Measurements from ENCODE around the gene GCLC. TPM values are rescaled to one million over a fixed set of nuclear protein-coding genes. Genes with fewer than 3 reads are reported as not detected.

Gene GCLC
- total RNA-seq, 1 donor from 2014 or later, result 26.0 TPM

DNA sequence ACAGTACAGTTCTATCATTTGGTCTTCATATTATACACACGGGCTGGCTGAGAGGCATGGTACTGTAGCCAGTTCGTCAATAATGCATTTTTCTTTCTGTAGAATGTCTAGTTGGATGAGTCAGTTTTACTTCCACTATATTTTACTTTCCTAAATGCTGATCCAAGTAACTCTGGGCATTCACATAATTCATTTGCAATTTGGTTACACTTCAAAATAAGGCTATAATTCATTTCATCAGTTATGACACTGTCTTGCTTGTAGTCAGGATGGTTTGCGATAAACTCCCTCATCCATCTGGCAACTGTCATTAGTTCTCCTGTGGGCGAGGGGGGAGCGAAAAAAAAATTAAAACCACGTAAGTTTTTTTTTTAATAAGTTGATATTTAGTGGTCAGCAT lies 46.3 kb downstream of the GCLC start:
- Histone ChIP-seq H3K9ac (no peak overlapping the region), H3K79me2 (ENCODE audit: low read depth) (no peaks in the 10 kb centered on the region), H3K36me3 (peaks cover 4% of the 10 kb centered on the region), H2AFZ (replicated peaks) (no peak overlapping the region), H3K27ac (no peak overlapping the region), H4K20me1 (ENCODE audit: low read depth) (no peaks in the 10 kb centered on the region), H3F3A (ENCODE audit: low read depth) (peaks cover 2% of the 10 kb centered on the region), H3K4me3 (no peak overlapping the region), H3K27me3 (no peaks in the 10 kb centered on the region), H3K9me3 (ENCODE audit: low read depth) (no peaks in the 10 kb centered on the region), H3K4me2 (no peak overlapping the region), H3K4me1 (no peaks in the 10 kb centered on the region)
- H3K4me1 Mint-ChIP-seq, result peaks cover 3% of the 10 kb centered on the region
- H3K4me3 Mint-ChIP-seq, result no peak overlapping the region
- H3K9me3 Mint-ChIP-seq, result no peaks in the 10 kb centered on the region
- no peaks in the 10 kb centered on the region for H3K27me3 Mint-ChIP-seq (ENCODE audit: insufficient read depth, low read depth)
- no peak for DNase-seq (ENCODE audit: low spot score)
- no peak for TF ChIP-seq EZH2phosphoT487 (IDR thresholded peaks at IDR 0.05)
- no peak for TF ChIP-seq EZH2 (IDR thresholded peaks at IDR 0.05)
- TF ChIP-seq, protein P1, sequence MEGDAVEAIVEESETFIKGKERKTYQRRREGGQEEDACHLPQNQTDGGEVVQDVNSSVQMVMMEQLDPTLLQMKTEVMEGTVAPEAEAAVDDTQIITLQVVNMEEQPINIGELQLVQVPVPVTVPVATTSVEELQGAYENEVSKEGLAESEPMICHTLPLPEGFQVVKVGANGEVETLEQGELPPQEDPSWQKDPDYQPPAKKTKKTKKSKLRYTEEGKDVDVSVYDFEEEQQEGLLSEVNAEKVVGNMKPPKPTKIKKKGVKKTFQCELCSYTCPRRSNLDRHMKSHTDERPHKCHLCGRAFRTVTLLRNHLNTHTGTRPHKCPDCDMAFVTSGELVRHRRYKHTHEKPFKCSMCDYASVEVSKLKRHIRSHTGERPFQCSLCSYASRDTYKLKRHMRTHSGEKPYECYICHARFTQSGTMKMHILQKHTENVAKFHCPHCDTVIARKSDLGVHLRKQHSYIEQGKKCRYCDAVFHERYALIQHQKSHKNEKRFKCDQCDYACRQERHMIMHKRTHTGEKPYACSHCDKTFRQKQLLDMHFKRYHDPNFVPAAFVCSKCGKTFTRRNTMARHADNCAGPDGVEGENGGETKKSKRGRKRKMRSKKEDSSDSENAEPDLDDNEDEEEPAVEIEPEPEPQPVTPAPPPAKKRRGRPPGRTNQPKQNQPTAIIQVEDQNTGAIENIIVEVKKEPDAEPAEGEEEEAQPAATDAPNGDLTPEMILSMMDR (IDR thresholded peaks at IDR 0.05), result no peak
- H3K27ac Mint-ChIP-seq, result no peak overlapping the region
- H3K36me3 Mint-ChIP-seq, result peaks cover 24% of the 10 kb centered on the region

DNA sequence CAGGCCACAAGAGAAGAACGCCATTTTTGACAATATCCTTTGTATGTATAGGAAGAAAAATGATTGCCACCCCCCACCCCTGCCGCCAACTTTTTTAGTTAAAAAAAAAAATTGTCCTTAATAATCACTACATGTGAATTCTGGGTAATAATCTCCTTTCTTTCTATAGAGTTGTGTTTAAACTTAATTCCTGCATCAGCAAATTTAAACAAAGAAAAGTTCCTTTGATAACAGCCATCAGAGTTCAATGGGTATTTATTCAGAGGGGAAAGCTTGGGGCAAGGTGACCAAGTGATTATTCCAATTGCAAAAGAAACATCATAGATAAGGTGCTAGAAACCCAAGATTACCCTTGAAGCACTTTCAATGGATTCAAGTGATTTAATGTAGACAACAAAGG lies 47.0 kb downstream of the GCLC start:
- no peaks in the 10 kb centered on the region for H3K79me2 ChIP-seq (ENCODE audit: low read depth)
- no peak overlapping the region for H3K4me2 ChIP-seq
- peaks cover 4% of the 10 kb centered on the region for H3K36me3 ChIP-seq
- peak overlapping the region; percentile 30 for H3K27ac Mint-ChIP-seq
- H3F3A ChIP-seq (ENCODE audit: low read depth), result peaks cover 7% of the 10 kb centered on the region
- no peaks in the 10 kb centered on the region for H3K9me3 ChIP-seq (ENCODE audit: low read depth)
- TF ChIP-seq EZH2 (IDR thresholded peaks at IDR 0.05) (no peak), EZH2phosphoT487 (IDR thresholded peaks at IDR 0.05) (no peak)
- TF ChIP-seq, protein P1 (IDR thresholded peaks at IDR 0.05), result no peak
- no peaks in the 10 kb centered on the region for H3K27me3 ChIP-seq
- no peaks in the 10 kb centered on the region for H4K20me1 ChIP-seq (ENCODE audit: low read depth)
- no peak overlapping the region for H3K4me3 Mint-ChIP-seq
- DNase-seq (ENCODE audit: low spot score), result no peak
- H3K9me3 Mint-ChIP-seq, result no peaks in the 10 kb centered on the region
- H2AFZ ChIP-seq (replicated peaks), result no peak overlapping the region
- no peak overlapping the region for H3K4me3 ChIP-seq
- no peaks in the 10 kb centered on the region for H3K27me3 Mint-ChIP-seq (ENCODE audit: insufficient read depth, low read depth)
- H3K4me1 Mint-ChIP-seq, result peaks cover 3% of the 10 kb centered on the region
- H3K4me1 ChIP-seq, result no peaks in the 10 kb centered on the region
- no peak overlapping the region for H3K9ac ChIP-seq
- no peak overlapping the region for H3K27ac ChIP-seq
- H3K36me3 Mint-ChIP-seq, result peaks cover 20% of the 10 kb centered on the region

DNA sequence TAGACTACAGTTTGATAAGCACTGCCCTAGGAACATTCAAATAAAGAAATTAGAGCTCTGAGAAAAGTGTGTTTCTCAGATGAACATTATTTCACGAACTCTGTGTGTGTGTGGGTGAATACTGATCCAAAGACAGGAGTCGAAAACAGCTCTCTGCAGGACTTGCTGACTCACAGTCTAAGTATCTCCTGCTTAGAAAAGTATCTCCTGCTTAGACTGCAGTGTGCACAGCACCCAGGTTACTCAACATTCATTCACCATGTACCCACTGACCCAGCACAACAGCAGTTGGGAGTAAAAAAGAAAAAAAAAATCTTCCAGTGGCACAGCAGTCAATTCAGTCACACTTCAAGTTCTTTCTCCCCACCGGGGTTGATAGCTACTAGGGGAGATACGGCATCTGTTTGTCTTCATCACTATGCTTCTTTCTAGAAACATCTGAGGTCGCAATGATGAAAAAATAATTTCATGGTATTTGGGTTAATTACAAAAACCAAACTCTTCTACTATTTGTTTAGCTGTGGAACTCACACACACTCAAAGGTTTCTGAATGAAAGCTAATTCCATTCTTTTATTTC lies 48.0 kb downstream of the GCLC start:
- H3K4me1 ChIP-seq, result no peaks in the 10 kb centered on the region
- no peaks in the 10 kb centered on the region for H3K79me2 ChIP-seq (ENCODE audit: low read depth)
- peaks cover 7% of the 10 kb centered on the region for H3F3A ChIP-seq (ENCODE audit: low read depth)
- no peaks in the 10 kb centered on the region for H3K36me3 ChIP-seq
- no peak overlapping the region for H3K4me3 ChIP-seq
- no peaks in the 10 kb centered on the region for H3K9me3 Mint-ChIP-seq
- no peak overlapping the region for H3K4me2 ChIP-seq
- peaks cover 20% of the 10 kb centered on the region for H3K36me3 Mint-ChIP-seq
- no peaks in the 10 kb centered on the region for H4K20me1 ChIP-seq (ENCODE audit: low read depth)
- H3K27me3 ChIP-seq, result peaks cover 5% of the 10 kb centered on the region
- H3K27me3 Mint-ChIP-seq (ENCODE audit: insufficient read depth, low read depth), result no peaks in the 10 kb centered on the region
- no peak for DNase-seq (ENCODE audit: low spot score)
- no peak for TF ChIP-seq EZH2phosphoT487 (IDR thresholded peaks at IDR 0.05)
- TF ChIP-seq, protein P1 (IDR thresholded peaks at IDR 0.05), result no peak
- no peak for TF ChIP-seq EZH2 (IDR thresholded peaks at IDR 0.05)
- no peaks in the 10 kb centered on the region for H3K9me3 ChIP-seq (ENCODE audit: low read depth)
- no peak overlapping the region for H3K9ac ChIP-seq
- no peak overlapping the region for H3K4me3 Mint-ChIP-seq
- no peak overlapping the region for H3K27ac ChIP-seq
- H3K4me1 Mint-ChIP-seq, result peaks cover 3% of the 10 kb centered on the region
- no peak overlapping the region for H2AFZ ChIP-seq (replicated peaks)
- no peak overlapping the region for H3K27ac Mint-ChIP-seq

Measured in neural progenitor cell (in vitro differentiated cells).